ENCODE data around the gene MGRN1. TPM values are rescaled to one million over a fixed set of nuclear protein-coding genes. Genes with fewer than 3 reads are reported as not detected.

MGRN1 gene
- total and polyA plus RNA-seq, 2 donors (not counting 3 experiments of a cell fraction or from before 2014, with no cell fraction given) = 15.6 to 73.0 TPM

GRCh38 chr16:4591191-4591590 is 33.4 kb upstream of the MGRN1 start:
- H3K9ac ChIP-seq (replicated peaks; ENCODE audit: extremely low read depth, insufficient read depth, low read length) = no peak overlapping the region
- no peaks in the 10 kb centered on the region for H3K9me3 ChIP-seq (replicated peaks; ENCODE audit: control insufficient read depth, insufficient read depth, low read length)
- peaks cover 0 to 9% of the 10 kb centered on the region in 2 experiments for H3K27me3 ChIP-seq (ENCODE audit: control insufficient read depth in 2 of 2, insufficient read depth in 2 of 2, low read length in 2 of 2)
- H3K4me2 ChIP-seq (ENCODE audit: insufficient read depth, low read length) = no peak overlapping the region
- H3K79me2 ChIP-seq (ENCODE audit: control insufficient read depth, insufficient read depth, low read length) = no peaks in the 10 kb centered on the region
- no peaks in the 10 kb centered on the region for H3K4me1 ChIP-seq (ENCODE audit: control insufficient read depth, extremely low read depth, insufficient read depth, low read length)
- DNase-seq (ENCODE audit: low read depth, low spot score) (no peak), FAIRE-seq (no peak)
- dilution Hi-C loops (cut with MboI; ENCODE audit: extremely low pct_ligation_motif_present, low sequenced_read_pairs) (no loop called here), intact Hi-C loops (cut with micrococcal nuclease) (no loop called here)
- ChIA-PET POLR2A (no interaction called here), CTCF (no interaction called here)
- no peak overlapping the region for H3K4me3 ChIP-seq (replicated peaks in 1 of 3; ENCODE audit: insufficient read depth in 1 of 3, low read depth in 1 of 3, low read length in 3 of 3)
- H3K27ac ChIP-seq (ENCODE audit: insufficient read depth, low read depth, low read length) = no peak overlapping the region
- no peaks in the 10 kb centered on the region for H3K9me1 ChIP-seq (replicated peaks; ENCODE audit: control insufficient read depth, extremely low read depth, insufficient read depth, low read length)
- H4K20me1 ChIP-seq (replicated peaks; ENCODE audit: control insufficient read depth, extremely low read depth, insufficient read depth, low read length) = no peaks in the 10 kb centered on the region
- no peaks in the 10 kb centered on the region for H3K36me3 ChIP-seq (ENCODE audit: control insufficient read depth in 2 of 2, extremely low read depth in 1 of 2, insufficient read depth in 2 of 2, low read length in 2 of 2)
- no peak for TF ChIP-seq EZH2 (IDR thresholded peaks at IDR 0.05; ENCODE audit: borderline replicate concordance, low read depth, low read length, severe bottlenecking)
- TF ChIP-seq POLR2A (IDR thresholded peaks at IDR 0.05; ENCODE audit: low read depth, low read length) = no peak
- TF ChIP-seq JUN (IDR thresholded peaks at IDR 0.05; ENCODE audit: borderline replicate concordance, insufficient read depth, insufficient read length, low read depth) = no peak
- TF ChIP-seq MAX (IDR thresholded peaks at IDR 0.05; ENCODE audit: insufficient read depth, insufficient read length) = no peak
- no peak for TF ChIP-seq POLR2AphosphoS5 (IDR thresholded peaks at IDR 0.05; ENCODE audit: insufficient read depth, low read depth, low read length)
- TF ChIP-seq FOS (IDR thresholded peaks at IDR 0.05; ENCODE audit: borderline replicate concordance, insufficient read depth, low read length) = no peak
- no peak for TF ChIP-seq MYC (IDR thresholded peaks at IDR 0.05; ENCODE audit: low read depth, low read length)
- TF ChIP-seq GATA2 (IDR thresholded peaks at IDR 0.05; ENCODE audit: insufficient read depth, insufficient read length, low read depth, low read length) = no peak
- TF ChIP-seq CTCF (IDR thresholded peaks at IDR 0.05; ENCODE audit: extremely low read depth in 1 of 2, insufficient read depth in 1 of 2, low read depth in 1 of 2, low read length in 2 of 2) = no peak
- no TSS peak for BruUV-seq (replicated peaks)
- no peak overlapping the region for H2AFZ ChIP-seq (ENCODE audit: low read depth, low read length)

All from endothelial cell of umbilical vein (primary cell).